Right lobe of liver (tissue), 6 donors: ENCODE measurements around the gene FGF18. TPM values are rescaled to one million over a fixed set of nuclear protein-coding genes. Genes with fewer than 3 reads are reported as not detected.

Experiments used
- ATAC-seq, 4 donors: fragments of 200-7000 bp; cut with Tn5 transposase; one replicate each; pipeline ENCODE4 v1.9.1; 2020; ENCODE audit warnings: mild to moderate bottlenecking in 4 of 4, moderate library complexity in 4 of 4
- DNase-seq, 3 donors: peaks; one replicate each; pipeline ENCODE4 v3.0.0-alpha.2; 2020
- H3K27ac ChIP-seq, 3 donors: fragments of 200-600 bp; one replicate each; pipeline ENCODE4 v1.8.0; 2022
- H3K27me3 ChIP-seq, 2 donors: fragments of 200-600 bp; one replicate each; pipeline ENCODE4 v1.8.0; 2022
- H3K36me3 ChIP-seq, 4 donors: fragments of 200-600 bp; sonication (generic) in 1 of 4; one replicate each; pipeline versions ENCODE4 v1.5.1 to v1.8.0; 2017 to 2022; ENCODE audit warnings: control low read depth in 1 of 4
- H3K4me1 ChIP-seq, 4 donors: fragments of 200-600 bp; sonication (generic) in 1 of 4; one replicate each; pipeline versions ENCODE4 v1.5.1 to v1.8.0; 2017 to 2022; ENCODE audit warnings: control low read depth in 1 of 4
- H3K4me3 ChIP-seq, 3 donors: fragments of 200-600 bp; one replicate each; pipeline ENCODE4 v1.8.0; 2022
- H3K9me3 ChIP-seq, 4 donors: fragments of 200-600 bp; sonication (generic) in 1 of 4; one replicate each; pipeline versions ENCODE4 v1.5.1 to v1.8.0; 2017 to 2022; ENCODE audit warnings: control low read depth in 1 of 4
- POLR2A ChIP-seq: fragments of 450-650 bp; IDR thresholded peaks from one replicate; pipeline ENCODE4 v1.6.1; 2017; ENCODE audit warnings: antibody characterized with exemption, mild to moderate bottlenecking
- WGBS: methylation state at CpG from one replicate; pipeline ENCODE4 v1.1.6; 2018; ENCODE audit warnings: low coverage, low lambda C conversion rate; ENCODE audit not compliant: insufficient coverage; ENCODE audit errors: missing lambda C conversion rate; 5-methylcytosine and 5-hydroxymethylcytosine counted together
- intact Hi-C, 2 donors: fragments of 100-400 bp; cut with DNase I; formaldehyde crosslinking; loops; one replicate each; pipeline versions ENCODE4 v1.11.2 to v1.14.1; 2022
- total RNA-seq, 6 experiments: library from RNA; depleted of rRNA in 2 of 6; stranded (reverse); fragments of >200 nt in 2 of 6; fragmentation: NEBNext Ultra II Directional in 3 of 6; extraction: Animal tissue kit (Norgen Biotek cat#: 25700) in 3 of 6; gene quantifications; one replicate each; pipeline versions ENCODE4 v1.1.0 to v1.2.4, GENCODE V29; 2016 to 2023
- TF ChIP-seq, protein P1 (sequence below), 4 donors: fragments of 200-600 bp in 3 of 4; fragments of 450-650 bp in 1 of 4; IDR thresholded peaks; one replicate each; pipeline versions ENCODE4 v1.5.1 to v1.8.0; 2016 to 2022; ENCODE audit warnings: antibody characterized with exemption in 4 of 4, mild to moderate bottlenecking in 2 of 4
- donor health status: DM: no; HTN: yes; CAD: no.
- donor health status: DM: no; HTN: no; CAD: no.
- donor health status: DM: no; HTN: no; CAD: no.
- donor health status: DM: no; HTN: yes; CAD: no.
- donor health status: DM: no; HTN: yes; CAD: no.

The FGF18 gene
- total RNA-seq, 6 experiments from 2014 or later: 0.12 TPM; not detected in 5

DNA sequence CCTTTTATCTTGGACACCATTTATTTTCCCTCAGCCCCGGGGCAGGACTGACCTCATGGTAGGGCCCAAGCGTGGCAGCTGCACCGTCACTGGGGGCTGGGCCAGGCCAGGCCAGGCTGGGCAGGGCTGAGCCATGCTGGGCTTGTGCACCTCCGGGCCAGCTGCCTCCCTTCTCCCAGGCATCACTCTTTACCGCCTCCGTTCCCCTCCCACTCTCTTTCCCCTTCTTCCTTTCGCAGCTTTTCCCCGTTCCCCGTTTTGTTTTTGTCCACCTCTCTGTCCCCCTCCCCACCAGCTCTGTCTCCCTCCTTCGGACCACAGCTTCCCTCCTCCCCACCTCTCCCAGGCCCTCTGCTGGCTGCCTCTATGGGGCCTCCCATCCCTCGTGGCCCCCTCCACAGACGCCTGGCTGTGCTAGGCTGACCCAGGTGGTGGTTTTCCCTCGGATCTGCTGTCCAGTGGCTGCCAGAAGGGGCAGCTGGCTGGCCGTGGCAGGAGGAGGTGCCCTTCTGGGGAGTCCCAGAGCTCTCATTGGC lies 17.9 kb downstream of the FGF18 start:
- intact Hi-C loops: no loop called here
- ATAC-seq: no peak
- H3K27ac ChIP-seq: no peak overlapping the region
- H3K27me3 ChIP-seq: no peaks in the 10 kb centered on the region
- no peak overlapping the region for H3K4me3 ChIP-seq
- H3K4me1 ChIP-seq: no peaks in the 10 kb centered on the region
- H3K9me3 ChIP-seq: no peaks in the 10 kb centered on the region
- no peak for DNase-seq
- no peaks in the 10 kb centered on the region for H3K36me3 ChIP-seq
- TF ChIP-seq, protein P1, sequence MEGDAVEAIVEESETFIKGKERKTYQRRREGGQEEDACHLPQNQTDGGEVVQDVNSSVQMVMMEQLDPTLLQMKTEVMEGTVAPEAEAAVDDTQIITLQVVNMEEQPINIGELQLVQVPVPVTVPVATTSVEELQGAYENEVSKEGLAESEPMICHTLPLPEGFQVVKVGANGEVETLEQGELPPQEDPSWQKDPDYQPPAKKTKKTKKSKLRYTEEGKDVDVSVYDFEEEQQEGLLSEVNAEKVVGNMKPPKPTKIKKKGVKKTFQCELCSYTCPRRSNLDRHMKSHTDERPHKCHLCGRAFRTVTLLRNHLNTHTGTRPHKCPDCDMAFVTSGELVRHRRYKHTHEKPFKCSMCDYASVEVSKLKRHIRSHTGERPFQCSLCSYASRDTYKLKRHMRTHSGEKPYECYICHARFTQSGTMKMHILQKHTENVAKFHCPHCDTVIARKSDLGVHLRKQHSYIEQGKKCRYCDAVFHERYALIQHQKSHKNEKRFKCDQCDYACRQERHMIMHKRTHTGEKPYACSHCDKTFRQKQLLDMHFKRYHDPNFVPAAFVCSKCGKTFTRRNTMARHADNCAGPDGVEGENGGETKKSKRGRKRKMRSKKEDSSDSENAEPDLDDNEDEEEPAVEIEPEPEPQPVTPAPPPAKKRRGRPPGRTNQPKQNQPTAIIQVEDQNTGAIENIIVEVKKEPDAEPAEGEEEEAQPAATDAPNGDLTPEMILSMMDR (IDR thresholded peaks at IDR 0.05): no peak
- TF ChIP-seq POLR2A: no peak
- 67% methylated on average over 9 of the region's 14 CpGs for WGBS

DNA sequence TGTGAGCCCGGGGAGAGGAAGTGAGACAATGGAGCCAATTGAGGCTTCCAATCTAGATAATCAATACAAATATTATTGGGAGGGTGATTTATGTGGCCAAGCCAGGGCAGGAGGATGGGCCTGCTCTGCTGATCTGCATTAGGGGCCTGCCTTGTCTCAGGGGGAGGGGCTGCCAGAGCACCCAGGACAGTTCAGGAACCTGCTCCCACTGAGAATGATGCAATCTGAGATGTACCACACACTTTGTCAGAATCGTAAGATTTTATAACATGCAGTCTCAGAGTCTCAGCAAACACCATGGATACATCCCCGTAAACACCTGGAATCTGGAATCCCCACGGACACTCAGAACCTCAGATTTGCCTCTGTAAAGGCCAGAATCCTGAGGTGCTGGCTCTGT lies 19.3 kb downstream of the FGF18 start:
- no peak overlapping the region for H3K4me3 ChIP-seq
- DNase-seq (no peak), ATAC-seq (no peak)
- H3K27ac ChIP-seq: no peak overlapping the region
- no peaks in the 10 kb centered on the region for H3K4me1 ChIP-seq
- H3K36me3 ChIP-seq: no peaks in the 10 kb centered on the region
- no peaks in the 10 kb centered on the region for H3K9me3 ChIP-seq
- no peaks in the 10 kb centered on the region for H3K27me3 ChIP-seq
- TF ChIP-seq, protein P1 (IDR thresholded peaks at IDR 0.05): no peak
- TF ChIP-seq POLR2A: no peak
- intact Hi-C loops: no loop called here
- WGBS: 20% methylated on average over 1 of the region's 4 CpGs

DNA sequence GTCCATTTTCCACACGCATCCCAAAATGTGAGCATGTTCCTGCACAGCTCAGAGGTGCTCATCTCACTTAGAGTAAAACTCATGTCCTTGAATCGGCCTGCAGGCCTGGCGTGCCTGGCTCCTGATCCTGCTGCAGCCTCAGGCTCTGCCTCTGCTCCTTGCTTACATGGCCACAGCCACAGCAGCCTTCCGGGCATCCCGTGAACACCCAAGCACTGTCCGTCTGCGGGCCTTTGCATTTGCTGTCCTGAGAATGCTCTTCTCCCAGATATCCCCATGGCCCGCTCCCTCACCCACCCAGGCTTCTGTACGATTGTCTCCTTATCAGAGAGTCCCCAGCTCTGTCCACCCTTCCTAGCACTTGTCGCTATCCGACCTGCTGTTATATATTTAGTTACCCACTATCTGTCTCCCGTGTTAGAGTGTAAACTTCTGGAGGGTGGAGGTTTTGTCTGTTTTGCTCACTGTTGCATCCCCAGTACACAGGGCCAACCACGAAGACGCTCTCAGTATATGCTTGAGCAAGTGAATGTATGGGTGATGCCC lies 21.9 kb downstream of the FGF18 start:
- ATAC-seq: no peak
- DNase-seq: no peak
- no peak overlapping the region for H3K4me3 ChIP-seq
- 71% methylated on average over 4 of the region's 14 CpGs for WGBS
- intact Hi-C loops: no loop called here
- no peaks in the 10 kb centered on the region for H3K36me3 ChIP-seq
- no peaks in the 10 kb centered on the region for H3K27me3 ChIP-seq
- no peaks in the 10 kb centered on the region for H3K4me1 ChIP-seq
- H3K9me3 ChIP-seq: no peaks in the 10 kb centered on the region
- no peak overlapping the region for H3K27ac ChIP-seq
- TF ChIP-seq, protein P1 (IDR thresholded peaks at IDR 0.05): no peak
- no peak for TF ChIP-seq POLR2A

DNA sequence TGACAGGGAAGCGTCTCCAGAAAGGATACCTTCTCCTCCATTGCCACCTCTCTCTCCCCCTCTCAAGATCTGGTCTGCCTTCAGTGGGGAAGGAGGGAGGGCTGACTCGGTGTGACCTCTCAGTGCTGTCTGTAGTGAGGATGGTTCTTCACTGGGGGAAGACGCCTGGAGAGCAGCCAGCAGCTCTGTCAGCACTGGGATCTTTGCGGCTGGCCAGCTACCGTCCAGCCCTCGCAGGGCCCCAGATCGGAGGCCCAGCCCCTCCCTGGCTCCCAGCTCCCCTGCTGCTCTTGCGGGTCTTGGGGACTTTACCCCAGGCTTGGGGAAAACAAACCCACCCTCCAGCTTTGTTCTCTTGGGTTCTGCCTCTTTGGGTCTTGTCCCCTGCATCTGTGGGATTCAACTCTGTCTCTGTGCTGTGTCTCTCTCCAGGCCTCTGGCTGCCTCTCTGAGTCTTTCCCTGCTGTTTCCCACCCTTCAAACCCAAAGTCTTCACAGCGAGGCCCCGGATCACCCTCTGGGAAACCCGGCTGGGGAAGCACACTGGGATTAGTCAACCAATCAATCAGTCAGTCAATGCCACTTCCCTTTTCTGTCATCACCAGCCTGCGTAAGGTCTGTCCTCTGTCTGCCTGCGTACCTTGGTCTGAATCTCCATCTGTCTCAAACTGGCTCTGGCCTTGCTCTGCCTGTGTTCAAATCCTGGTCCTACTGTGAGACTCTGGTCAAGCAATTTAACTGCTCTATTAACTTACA lies 23.0 kb downstream of the FGF18 start:
- TF ChIP-seq, protein P1 (IDR thresholded peaks at IDR 0.05): no peak
- no peak for TF ChIP-seq POLR2A
- intact Hi-C loops: no loop called here
- H3K27ac ChIP-seq: no peak overlapping the region
- no peaks in the 10 kb centered on the region for H3K27me3 ChIP-seq
- H3K36me3 ChIP-seq: no peaks in the 10 kb centered on the region
- no peak for ATAC-seq
- DNase-seq: no peak
- no peak overlapping the region for H3K4me3 ChIP-seq
- no peaks in the 10 kb centered on the region for H3K9me3 ChIP-seq
- 56% methylated on average over 10 of the region's 13 CpGs for WGBS
- no peaks in the 10 kb centered on the region for H3K4me1 ChIP-seq
